ENCODE measurements around the gene ANO1. TPM values are rescaled to one million over a fixed set of nuclear protein-coding genes. Genes with fewer than 3 reads are reported as not detected.

Gene ANO1
- total RNA-seq, 1 donor from 2014 or later = 244 TPM

GRCh38 chr11:70206226-70206981, 128.3 kb downstream of the ANO1 start:
- no peak for TF ChIP-seq CTCF (IDR thresholded peaks at IDR 0.05)
- Histone ChIP-seq H3K4me3 (no peak overlapping the region), H3K36me3 (peaks cover 30 to 34% of the 10 kb centered on the region in 2 donors), H3K27ac (no peak overlapping the region), H3K27me3 (no peaks in the 10 kb centered on the region), H3K4me1 (peaks cover 5 to 18% of the 10 kb centered on the region in 2 donors), H3K9me3 (no peaks in the 10 kb centered on the region)
- intact Hi-C loops (cut with DNase I) = no loop called here
- DNase-seq (ENCODE audit: low spot score in 2 of 2) = no peak

- H3K27ac ChIP-seq = no peak overlapping the region
- no peak for TF ChIP-seq CTCF (IDR thresholded peaks at IDR 0.05)
- intact Hi-C loops (cut with DNase I) = no loop called here
- H3K9me3 ChIP-seq = no peaks in the 10 kb centered on the region
- H3K27me3 ChIP-seq = no peaks in the 10 kb centered on the region
- DNase-seq (ENCODE audit: low spot score in 2 of 2) = no peak
- no peak overlapping the region for H3K4me3 ChIP-seq
- peaks cover 5 to 18% of the 10 kb centered on the region in 2 donors for H3K4me1 ChIP-seq
- H3K36me3 ChIP-seq = peaks cover 30 to 34% of the 10 kb centered on the region in 2 donors
These were observed 128.9 kb downstream of the ANO1 start for GRCh38 chr11:70206982-70207376.

- TF ChIP-seq CTCF (IDR thresholded peaks at IDR 0.05) = no peak
- H3K27ac ChIP-seq = no peak overlapping the region
- intact Hi-C loops (cut with DNase I) = no loop called here
- no peaks in the 10 kb centered on the region for H3K9me3 ChIP-seq
- DNase-seq (ENCODE audit: low spot score in 2 of 2) = no peak
- H3K36me3 ChIP-seq = peaks cover 30 to 34% of the 10 kb centered on the region in 2 donors
- H3K27me3 ChIP-seq = no peaks in the 10 kb centered on the region
- H3K4me1 ChIP-seq = peaks cover 5 to 15% of the 10 kb centered on the region in 2 donors
- no peak overlapping the region for H3K4me3 ChIP-seq
These were observed 129.5 kb downstream of the ANO1 start for GRCh38 chr11:70207531-70208131.

GRCh38 chr11:70209391-70209912, 131.3 kb downstream of the ANO1 start:
- Histone ChIP-seq H3K4me3 (no peak overlapping the region), H3K36me3 (peaks cover 30 to 34% of the 10 kb centered on the region in 2 donors), H3K9me3 (no peaks in the 10 kb centered on the region), H3K27me3 (no peaks in the 10 kb centered on the region), H3K4me1 (peaks cover 5 to 9% of the 10 kb centered on the region in 2 donors), H3K27ac (no peak overlapping the region)
- no peak for DNase-seq (ENCODE audit: low spot score in 2 of 2)
- TF ChIP-seq CTCF (IDR thresholded peaks at IDR 0.05) = no peak
- intact Hi-C loops (cut with DNase I) = no loop called here

- no peak overlapping the region for H3K27ac ChIP-seq
- intact Hi-C loops (cut with DNase I) = no loop called here
- H3K4me3 ChIP-seq = no peak overlapping the region
- no peaks in the 10 kb centered on the region for H3K9me3 ChIP-seq
- no peak for DNase-seq (ENCODE audit: low spot score in 2 of 2)
- H3K36me3 ChIP-seq = peaks cover 30 to 34% of the 10 kb centered on the region in 2 donors
- H3K27me3 ChIP-seq = no peaks in the 10 kb centered on the region
- peaks cover 0 to 3% of the 10 kb centered on the region in 2 donors for H3K4me1 ChIP-seq
- TF ChIP-seq CTCF (IDR thresholded peaks at IDR 0.05) = no peak
These were observed 132.0 kb downstream of the ANO1 start for GRCh38 chr11:70210051-70210501.

Data from ascending aorta (tissue), 2 donors.